GM19099 (cell line): ENCODE measurements around the gene CCNY.

Source experiments
- POLR2A ChIP-seq: IDR thresholded peaks from 3 replicates; pipeline ENCODE4 v1.6.1; 2011; ENCODE audit warnings: low read depth; ENCODE audit not compliant: insufficient read length; ENCODE audit errors: extremely low read depth

The CCNY gene

GRCh38 chr10:35481413-35481812 is 145.1 kb downstream of the CCNY start:
- TF ChIP-seq POLR2A = no peak

DNA sequence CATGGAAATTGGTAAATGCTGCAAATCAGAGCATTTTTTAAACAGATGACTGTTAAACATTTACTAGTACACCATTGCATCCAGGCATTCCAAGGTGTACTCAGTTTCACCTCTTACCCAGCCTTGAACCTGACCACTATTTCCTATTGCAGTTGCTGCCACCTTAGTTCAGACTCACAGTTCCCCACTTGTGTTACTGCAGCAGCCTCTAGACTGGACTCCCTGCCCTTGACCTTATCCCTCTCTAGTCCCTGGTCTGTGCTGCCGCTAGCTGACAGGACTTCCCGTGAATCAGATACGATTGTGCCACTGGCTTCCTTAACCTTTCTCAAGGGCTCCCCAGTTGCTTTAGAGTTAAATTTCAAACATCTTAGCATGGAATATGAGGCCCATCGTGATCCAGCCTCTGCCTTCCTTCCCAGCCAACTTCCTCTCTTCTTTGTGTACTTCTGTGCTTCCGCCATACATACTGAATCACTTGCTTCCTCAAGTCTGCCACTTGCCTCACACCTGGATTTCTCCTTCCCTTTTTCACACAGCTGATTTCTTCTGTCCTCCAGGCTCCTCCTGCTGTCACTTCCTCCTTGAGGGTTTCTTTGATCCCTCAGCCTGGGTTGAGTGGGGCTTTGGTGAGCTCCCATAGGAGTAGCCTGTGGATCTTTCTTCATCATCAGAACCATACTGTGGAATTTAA is 150.1 kb downstream of the CCNY start:
- TF ChIP-seq POLR2A = no peak

- TF ChIP-seq POLR2A = no peak
Observed at GRCh38 chr10:35487336-35488034, 151.2 kb downstream of the CCNY start.

GRCh38 chr10:35488228-35488627 is 151.9 kb downstream of the CCNY start:
- TF ChIP-seq POLR2A = no peak

GRCh38 chr10:35492386-35493195 is 156.3 kb downstream of the CCNY start:
- no peak for TF ChIP-seq POLR2A

GRCh38 chr10:35493196-35494118 is 157.1 kb downstream of the CCNY start:
- no peak for TF ChIP-seq POLR2A

- TF ChIP-seq POLR2A = no peak
Observed at GRCh38 chr10:35495521-35496119, 159.3 kb downstream of the CCNY start.

DNA sequence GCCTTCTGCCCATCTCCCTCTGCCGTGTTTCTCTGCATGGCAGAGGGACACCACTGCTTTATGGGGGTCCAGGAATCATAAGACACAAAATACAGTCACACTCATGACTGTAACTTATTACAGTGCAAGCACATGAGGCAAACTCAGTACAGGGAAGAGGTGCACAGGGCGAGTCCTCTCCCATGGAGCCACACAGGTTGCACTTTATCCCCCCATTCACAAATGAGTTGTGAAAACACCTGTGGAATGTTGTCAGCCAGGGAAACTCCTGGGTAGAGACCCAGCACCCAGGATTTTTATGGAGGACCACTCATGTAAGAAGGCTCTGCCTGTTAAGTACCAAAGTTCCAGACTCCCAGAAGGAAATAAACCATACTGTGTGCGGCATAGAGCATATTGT is 161.6 kb downstream of the CCNY start:
- no peak for TF ChIP-seq POLR2A

DNA sequence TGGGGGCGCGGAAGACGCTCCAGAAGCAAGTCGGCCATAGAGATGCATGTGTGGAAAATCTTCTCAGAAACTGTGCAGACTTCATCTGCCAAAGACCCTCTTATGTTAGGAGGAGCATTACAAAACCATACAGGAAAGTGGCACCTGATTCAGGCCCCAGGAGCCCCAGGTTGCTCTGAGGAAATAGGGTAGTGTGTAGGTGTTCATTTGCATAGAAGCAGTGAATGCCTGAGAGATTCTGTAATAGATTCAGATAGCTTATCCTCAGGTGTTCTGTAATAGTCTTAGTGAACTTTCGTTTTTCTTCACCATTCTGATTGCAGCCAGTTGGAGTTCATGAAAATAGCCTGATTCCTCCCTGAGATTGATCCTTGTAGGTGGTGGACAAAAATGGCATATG is 162.4 kb downstream of the CCNY start:
- TF ChIP-seq POLR2A = no peak

- no peak for TF ChIP-seq POLR2A
Observed at GRCh38 chr10:35501923-35502322, 165.6 kb downstream of the CCNY start.

DNA sequence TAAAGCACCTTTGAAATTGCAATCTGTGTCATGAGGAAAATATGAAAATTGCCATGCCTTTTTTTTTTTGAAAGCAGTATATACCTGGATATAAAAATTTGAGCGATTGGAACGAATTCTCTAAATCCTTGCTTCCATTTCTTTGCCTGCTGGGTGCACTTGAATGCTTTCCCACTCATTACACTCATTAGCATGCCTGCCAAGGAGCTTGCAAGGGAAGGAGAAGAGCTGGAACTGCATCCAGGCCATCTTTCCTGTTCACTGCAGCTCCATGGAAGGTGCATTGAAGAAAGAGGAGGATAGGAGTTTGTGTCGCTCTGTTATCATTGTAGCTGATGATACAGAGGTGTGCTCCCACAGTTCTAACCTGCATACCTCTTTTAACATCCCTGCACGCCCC is 166.4 kb downstream of the CCNY start:
- TF ChIP-seq POLR2A = no peak

GRCh38 chr10:35503578-35503977 is 167.3 kb downstream of the CCNY start:
- no peak for TF ChIP-seq POLR2A

DNA sequence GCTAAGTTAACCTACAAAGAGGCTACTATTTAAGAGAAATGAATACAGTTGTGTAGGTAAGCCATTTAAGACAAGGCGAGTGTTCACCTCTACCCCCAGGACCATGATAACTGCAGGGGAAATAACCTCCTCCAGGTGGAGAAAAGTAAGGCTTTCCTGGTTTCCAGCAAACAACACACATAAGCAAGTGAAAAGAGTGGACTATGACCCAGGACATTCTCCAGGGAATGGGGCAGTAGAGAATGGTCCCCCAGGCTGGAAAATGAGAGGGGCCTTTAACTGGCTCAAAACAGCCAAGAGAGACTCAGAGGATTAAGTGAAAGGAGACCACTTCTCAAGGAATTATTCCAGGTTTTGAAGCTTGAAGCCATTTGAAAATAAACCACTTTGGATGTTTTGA is 167.8 kb downstream of the CCNY start:
- TF ChIP-seq POLR2A = no peak

DNA sequence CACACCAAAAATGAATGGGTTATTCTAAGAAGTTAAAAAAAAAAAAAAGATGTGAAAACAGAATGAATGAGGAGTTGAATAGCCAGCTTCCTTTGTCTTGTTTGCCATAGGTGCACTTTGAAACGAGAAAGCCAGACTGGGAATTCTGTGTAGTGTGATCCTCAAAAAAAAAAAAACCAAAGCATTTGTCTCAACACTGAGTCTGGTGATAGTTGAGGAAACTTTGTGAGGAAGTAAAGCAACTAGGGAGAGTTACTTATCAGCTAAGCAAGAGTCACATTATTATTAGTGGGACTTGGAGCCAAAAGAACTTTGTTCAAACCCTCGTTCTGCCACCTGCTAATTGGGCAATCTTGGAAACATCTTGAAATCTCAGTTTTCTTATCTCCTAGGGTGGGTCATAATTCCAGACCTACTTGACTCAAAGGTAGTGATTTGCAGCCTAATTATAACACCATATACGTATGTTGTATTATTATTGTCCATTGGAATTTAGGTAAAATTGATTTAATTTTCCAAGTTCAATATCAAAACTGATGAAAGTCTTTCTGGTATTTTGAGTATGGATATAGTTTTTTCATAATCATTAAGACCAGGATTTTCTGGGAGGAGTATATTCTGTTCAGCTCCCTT is 169.0 kb downstream of the CCNY start:
- TF ChIP-seq POLR2A = no peak
